ENCODE data around the gene NANP.
A peak's percentile ranks its signal among the peaks of the same experiment; 100 is the strongest.
"Not testable (repeated sequence)": the region's sequence is repeated elsewhere in the genome, so short reads cannot be mapped to it uniquely, and the experiment has no call there.

NANP gene

DNA sequence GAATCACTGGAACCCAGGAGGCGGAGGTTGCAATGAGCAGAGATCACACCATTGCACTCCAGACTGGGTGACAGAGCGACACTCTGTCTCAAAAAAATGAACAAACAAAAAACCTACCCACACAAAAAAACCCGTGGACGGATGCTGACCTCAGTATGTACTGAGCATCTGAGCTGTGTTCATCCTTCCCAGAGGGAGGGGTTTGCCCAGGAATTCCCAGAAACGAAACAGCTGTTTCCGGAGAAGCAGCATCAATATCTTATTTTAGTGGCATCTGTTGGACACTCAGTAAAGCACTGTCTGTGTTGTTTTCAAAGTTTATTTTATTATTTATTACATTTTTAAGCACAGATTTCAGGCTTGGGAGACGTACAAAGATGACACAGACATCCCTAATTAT lies 18.7 kb downstream of the NANP start:
- no peak for DNase-seq

DNA sequence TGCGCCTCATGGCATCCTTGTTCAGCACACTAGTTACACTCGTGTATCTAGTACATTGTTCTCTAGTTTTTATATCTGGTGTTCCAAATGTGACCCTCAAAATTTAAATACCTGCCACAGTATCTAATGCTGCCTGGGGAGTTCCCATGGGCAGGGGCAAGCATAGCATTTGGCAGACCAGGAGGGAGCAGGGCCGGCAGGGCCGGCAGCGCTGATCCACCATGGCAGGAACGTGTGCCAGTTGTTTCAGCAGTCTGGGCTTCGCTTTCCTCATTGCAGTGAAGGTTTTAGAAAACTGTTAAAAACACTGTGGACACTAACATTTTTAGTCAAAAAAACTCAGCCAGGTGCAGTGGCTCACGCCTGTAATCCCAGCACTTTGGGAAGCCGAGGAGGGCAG lies 19.2 kb downstream of the NANP start:
- DNase-seq = no peak

- DNase-seq = not testable (repeated sequence)
These were observed 20.9 kb downstream of the NANP start for GRCh38 chr20:25602914-25603309.

GRCh38 chr20:25602191-25602913 lies 21.5 kb downstream of the NANP start:
- not testable (repeated sequence) for DNase-seq

DNA sequence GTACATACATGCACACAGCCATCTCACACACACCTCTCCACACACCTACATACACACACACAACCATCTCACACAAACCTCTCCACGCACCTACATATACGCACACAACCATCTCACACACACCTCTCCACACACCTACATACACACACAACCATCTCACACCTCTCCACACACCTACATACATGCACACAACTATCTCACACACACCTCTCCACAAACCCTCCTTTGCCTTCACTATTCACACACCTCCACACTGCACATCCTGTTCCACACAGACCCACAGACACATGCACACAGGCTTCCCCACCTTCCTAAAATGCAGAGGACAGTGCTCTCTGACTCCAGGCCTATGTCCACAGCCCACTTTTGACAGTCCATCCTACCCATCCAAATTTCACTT lies 22.2 kb downstream of the NANP start:
- DNase-seq = no peak

GRCh38 chr20:25600632-25601031 lies 23.2 kb downstream of the NANP start:
- no peak for DNase-seq

DNA sequence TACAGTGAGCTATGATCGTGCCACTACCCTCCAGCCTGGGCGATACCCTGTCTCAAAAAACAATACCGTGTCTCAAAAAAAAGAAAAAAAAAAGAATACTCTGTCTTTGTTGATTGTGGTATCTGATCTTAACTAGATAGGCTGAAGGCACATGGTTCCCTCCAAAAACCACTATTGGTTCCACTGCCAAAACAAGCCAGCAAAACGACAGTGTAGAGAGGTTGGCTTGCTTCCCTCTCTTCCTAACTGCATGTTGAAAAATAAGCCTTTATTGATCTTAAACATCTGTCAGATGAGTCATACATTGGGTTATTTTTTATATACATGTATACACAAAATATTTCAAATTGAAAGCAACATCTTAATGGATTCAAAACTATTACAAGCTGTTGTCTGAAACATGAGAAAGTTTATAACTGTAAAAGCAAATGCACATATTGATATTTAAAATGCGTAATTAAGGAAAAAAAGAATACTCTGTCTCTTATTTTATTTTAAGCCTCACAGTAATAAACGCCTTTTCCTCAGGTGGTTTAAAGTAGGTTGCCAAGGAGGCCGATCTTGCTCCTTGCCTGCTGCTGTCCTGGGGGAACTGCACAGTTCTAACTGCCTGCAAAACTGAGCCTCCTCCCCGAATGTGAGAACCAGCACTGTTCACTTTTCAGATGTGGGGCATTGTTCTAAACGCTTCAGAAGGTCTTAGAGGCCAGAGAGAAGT lies 31.5 kb downstream of the NANP start:
- no peak for DNase-seq

GRCh38 chr20:25590778-25591177 lies 33.0 kb downstream of the NANP start:
- not testable (repeated sequence) for DNase-seq

GRCh38 chr20:25588491-25588890 lies 35.3 kb downstream of the NANP start:
- no peak for DNase-seq

DNA sequence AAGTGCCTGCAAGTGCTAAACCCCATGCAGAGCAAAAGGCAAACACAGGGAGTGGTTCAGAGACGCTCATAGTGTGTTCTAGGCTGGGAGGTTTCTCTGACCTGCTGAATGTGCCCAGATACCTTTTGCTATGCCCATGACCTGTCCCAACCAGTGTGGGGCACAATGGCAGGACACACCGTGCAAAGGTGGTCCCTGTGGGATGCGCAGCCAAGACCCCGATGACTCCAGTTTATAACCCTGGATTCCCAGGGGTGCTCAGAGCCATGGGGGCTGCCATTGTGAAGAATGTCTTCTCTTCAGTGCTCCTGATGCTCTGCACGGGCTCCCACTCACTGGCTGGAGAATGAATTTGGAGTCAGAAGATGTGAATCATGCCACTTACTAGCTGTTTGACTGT lies 36.3 kb downstream of the NANP start:
- DNase-seq = no peak

- DNase-seq = no peak
These were observed 36.9 kb downstream of the NANP start for GRCh38 chr20:25586877-25587276.

- DNase-seq = peak; percentile 52
These were observed 38.7 kb downstream of the NANP start, which contains the start of gene NINL for GRCh38 chr20:25584905-25585704. NINL (minus strand) TSS chr20:25585531; CDS start chr20:25526587, 58,944 bp downstream.

GRCh38 chr20:25583607-25584006 lies 40.2 kb downstream of the NANP start:
- not testable (repeated sequence) for DNase-seq

- DNase-seq = no peak
These were observed 43.1 kb downstream of the NANP start for GRCh38 chr20:25580711-25581110.

DNA sequence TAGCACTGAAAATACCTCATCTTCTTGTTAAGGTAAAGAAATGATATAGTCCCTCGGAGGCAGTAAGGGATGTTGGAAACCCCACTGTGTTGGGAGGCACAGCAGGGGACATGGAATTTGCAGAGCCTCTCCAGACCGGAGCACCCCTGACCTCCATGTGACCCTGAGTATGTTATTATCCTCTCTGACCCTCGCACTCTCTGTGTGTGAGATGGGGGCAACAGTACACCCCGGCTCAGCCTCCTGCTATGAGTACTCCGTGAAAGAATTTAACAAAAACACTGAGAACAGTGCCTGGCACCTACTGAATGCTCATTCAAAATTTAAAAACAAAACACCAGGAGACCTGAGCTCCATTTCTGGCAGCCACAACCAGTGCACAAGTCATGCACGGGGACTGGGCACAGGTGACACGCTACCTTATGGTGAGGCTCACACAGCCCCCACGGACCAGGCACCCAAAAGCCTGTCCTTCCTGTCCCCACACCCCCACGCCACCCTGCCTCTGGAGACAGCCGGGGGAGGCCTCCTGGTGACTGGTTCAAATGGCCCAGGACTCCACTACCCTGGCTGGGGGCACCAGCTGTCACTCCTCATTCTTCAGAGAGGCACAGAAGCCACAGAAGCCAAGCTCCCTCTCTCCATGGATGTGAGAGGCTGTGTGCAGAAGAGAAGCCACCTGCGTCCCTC lies 44.6 kb downstream of the NANP start:
- DNase-seq = no peak

DNA sequence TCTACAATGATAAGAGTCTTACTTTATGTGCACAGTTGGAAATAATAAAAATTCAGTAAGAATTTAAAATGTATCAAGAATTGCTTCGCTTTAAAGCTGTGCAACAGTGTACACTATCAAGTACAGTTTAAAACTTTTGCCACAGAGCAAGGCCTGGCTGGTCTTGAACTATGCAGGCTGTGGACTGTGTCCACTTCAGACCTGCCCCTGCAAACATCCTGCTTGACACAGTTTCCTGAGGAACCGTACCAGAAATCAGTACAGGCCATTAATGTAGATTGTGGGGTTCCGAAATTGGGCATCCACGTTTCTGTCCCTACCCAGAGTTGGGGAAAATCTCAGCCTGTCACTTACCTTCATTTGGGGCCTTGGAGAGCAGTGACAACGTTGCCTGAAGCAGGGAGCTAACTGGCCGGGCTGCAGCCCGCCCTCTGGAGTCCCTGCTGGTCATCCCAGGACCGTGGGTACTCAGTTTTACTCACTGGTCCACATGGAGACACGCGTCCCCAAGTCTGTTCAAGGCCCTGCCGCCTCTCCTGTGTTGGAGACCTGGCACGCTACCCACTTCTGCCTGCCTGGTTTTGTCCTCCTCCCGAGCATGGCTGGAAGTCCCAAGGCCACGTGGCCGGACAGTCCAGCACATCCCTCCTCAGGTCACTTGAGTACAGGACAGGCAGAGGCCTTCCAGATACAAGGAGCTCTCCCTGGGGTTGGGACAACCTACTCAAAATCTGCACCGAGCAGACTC lies 46.9 kb downstream of the NANP start:
- no peak for DNase-seq

DNA sequence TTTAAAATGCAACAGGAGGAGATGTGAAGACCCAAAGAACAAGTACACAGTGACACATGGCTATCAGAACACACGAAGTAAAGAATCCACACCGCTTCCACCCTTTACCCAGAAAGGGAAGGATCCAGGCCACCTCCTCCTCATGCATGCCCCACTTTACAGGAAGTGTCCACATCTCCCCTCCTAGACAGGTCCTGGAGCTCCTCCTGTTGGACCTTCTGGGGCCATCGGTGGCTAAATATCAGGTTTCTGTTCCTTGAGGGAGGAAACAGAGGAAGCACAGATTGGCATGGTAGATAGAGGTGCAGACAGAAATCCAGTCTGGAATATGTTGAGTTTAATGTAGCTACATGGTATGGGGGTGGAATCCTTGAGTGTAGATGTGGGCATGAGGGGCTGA lies 49.4 kb downstream of the NANP start:
- no peak for DNase-seq

DNA sequence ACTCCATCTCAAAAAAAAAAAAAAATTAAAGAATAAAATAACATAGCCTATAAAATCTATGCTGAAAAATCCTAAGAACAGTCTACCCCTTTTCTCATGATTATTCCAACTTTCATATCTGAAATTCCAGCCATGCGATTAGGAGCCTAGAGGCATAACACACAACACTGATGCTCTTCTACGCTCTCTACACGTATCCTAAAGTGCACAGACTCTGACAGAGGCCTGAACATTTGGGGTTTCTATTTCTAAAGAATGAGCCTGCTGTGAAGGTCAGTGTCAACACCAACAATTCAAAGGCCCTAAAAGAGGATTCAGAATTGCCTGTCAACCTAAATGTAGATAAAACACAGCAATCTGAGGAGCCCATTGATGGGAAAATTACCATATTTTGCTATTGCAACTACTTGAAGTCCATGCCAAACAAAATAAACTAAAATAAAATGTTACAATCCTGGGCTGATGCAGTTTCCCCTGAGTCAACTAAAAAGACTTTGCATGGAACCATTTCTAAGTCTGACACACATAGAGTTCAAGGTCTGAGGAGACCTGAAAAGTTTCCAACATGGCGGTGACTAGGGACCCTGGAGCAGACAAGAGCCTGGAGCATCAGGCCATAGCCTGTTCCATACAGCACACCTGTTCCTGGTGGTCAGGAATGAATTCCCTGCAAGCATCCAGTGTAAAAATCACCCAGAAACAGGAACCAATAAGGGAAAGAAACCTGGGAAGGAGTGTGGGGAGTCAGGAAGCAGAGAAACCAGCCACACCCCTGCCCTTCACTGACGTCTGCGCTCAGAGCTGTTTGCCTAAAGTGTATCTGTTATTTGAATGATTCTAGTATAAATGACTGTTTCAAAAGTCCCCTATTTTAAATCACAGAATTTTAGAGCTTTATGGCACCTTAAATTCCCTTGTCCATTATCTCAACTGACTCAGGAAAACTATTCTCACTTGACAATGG lies 50.2 kb downstream of the NANP start:
- DNase-seq = no peak

GRCh38 chr20:25571817-25572216 lies 52.0 kb downstream of the NANP start:
- DNase-seq = no peak

DNA sequence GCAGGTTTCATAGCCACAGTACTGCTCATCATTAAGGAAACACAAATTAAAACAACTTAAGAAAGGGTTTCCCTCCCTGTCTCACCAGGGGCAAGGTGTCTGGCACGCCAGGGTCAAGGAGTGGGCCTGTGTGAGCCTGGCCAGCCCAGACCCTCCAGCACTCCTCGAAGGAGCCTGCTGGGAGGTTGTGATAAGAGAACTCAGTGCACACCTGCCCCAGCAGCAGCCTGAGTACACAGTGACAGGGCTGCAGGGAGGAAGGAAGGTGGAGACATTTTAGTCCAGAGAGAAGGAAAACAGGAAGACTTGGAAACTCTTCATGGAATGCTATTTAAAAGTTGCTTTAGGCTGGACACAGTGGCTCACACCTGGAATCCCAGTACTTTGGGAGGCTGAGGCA lies 52.6 kb downstream of the NANP start:
- no peak for DNase-seq

GRCh38 chr20:25570148-25570530 lies 53.7 kb downstream of the NANP start:
- no peak for DNase-seq

All from GOT3 (cell line).